ENCODE results near the gene KBTBD12.

DNA sequence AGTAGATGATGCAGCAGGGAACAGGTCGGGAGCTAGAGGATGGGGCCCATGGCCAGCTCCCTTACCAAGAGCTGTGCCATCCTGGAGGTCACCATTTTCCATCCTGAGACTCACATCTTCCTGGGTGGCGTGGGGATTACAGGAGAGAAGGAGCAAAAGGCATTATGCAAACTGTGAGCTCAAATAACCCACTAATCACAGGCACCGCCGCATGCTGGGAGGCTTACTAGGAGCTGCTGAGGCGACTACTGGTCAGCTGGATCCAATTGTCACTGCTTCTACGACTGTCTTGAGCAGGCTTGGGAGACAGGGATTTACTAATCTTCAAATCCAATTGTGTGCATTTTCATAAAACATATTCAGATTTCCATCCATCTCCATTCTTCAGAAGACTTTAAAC lies 12.5 kb upstream of the KBTBD12 start:
- TF ChIP-seq, protein P1, sequence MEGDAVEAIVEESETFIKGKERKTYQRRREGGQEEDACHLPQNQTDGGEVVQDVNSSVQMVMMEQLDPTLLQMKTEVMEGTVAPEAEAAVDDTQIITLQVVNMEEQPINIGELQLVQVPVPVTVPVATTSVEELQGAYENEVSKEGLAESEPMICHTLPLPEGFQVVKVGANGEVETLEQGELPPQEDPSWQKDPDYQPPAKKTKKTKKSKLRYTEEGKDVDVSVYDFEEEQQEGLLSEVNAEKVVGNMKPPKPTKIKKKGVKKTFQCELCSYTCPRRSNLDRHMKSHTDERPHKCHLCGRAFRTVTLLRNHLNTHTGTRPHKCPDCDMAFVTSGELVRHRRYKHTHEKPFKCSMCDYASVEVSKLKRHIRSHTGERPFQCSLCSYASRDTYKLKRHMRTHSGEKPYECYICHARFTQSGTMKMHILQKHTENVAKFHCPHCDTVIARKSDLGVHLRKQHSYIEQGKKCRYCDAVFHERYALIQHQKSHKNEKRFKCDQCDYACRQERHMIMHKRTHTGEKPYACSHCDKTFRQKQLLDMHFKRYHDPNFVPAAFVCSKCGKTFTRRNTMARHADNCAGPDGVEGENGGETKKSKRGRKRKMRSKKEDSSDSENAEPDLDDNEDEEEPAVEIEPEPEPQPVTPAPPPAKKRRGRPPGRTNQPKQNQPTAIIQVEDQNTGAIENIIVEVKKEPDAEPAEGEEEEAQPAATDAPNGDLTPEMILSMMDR (IDR thresholded peaks at IDR 0.05; ENCODE audit: extremely low read depth in 1 of 2, insufficient read depth in 1 of 2, low read depth in 1 of 2, low read length in 2 of 2), result no peak
- TF ChIP-seq GATA2 (IDR thresholded peaks at IDR 0.05; ENCODE audit: insufficient read depth, insufficient read length, low read depth, low read length) (no peak), POLR2AphosphoS5 (IDR thresholded peaks at IDR 0.05; ENCODE audit: insufficient read depth, low read depth, low read length) (no peak), EZH2 (IDR thresholded peaks at IDR 0.05; ENCODE audit: borderline replicate concordance, low read depth, low read length, severe bottlenecking) (no peak), POLR2A (IDR thresholded peaks at IDR 0.05; ENCODE audit: low read depth, low read length) (no peak), FOS (IDR thresholded peaks at IDR 0.05; ENCODE audit: borderline replicate concordance, insufficient read depth, low read length) (no peak)
- TF ChIP-seq, protein P2, sequence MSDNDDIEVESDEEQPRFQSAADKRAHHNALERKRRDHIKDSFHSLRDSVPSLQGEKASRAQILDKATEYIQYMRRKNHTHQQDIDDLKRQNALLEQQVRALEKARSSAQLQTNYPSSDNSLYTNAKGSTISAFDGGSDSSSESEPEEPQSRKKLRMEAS (IDR thresholded peaks at IDR 0.05; ENCODE audit: insufficient read depth, insufficient read length), result no peak
